Measurements from ENCODE around the gene CCDC50. TPM values are rescaled to one million over a fixed set of nuclear protein-coding genes. Genes with fewer than 3 reads are reported as not detected.

The CCDC50 gene
- total RNA-seq, 1 experiment from 2014 or later: 124 TPM

- DNase-seq: no peak
- H3K4me1 Mint-ChIP-seq (ENCODE audit: low read depth, unreplicated experiment): peaks cover 61% of the 10 kb centered on the region
- H3K9me3 Mint-ChIP-seq (ENCODE audit: low read depth, unreplicated experiment): no peaks in the 10 kb centered on the region
- intact Hi-C loops (cut with micrococcal nuclease; ENCODE audit: unreplicated experiment): no loop called here
- H3K27me3 Mint-ChIP-seq (ENCODE audit: unreplicated experiment): no peaks in the 10 kb centered on the region
- H3K27ac Mint-ChIP-seq (ENCODE audit: unreplicated experiment): no peak overlapping the region
- BruUV-seq (replicated peaks): no TSS peak
- H3K4me3 Mint-ChIP-seq (ENCODE audit: low read depth, unreplicated experiment): no peak overlapping the region
- peaks cover 6% of the 10 kb centered on the region for H3K36me3 Mint-ChIP-seq (ENCODE audit: insufficient read depth, unreplicated experiment)
- no peak for TF ChIP-seq CTCF (IDR thresholded peaks at IDR 0.05; ENCODE audit: unreplicated experiment)
- CTCF ChIA-PET: interaction anchor here (0.6 kb wide), 1 partner anchor 207 kb away, joined by 3 read pairs; no protein-coding TSS in a partner anchor
These were observed 13.2 kb downstream of the CCDC50 start for GRCh38 chr3:191342411-191342810.

DNA sequence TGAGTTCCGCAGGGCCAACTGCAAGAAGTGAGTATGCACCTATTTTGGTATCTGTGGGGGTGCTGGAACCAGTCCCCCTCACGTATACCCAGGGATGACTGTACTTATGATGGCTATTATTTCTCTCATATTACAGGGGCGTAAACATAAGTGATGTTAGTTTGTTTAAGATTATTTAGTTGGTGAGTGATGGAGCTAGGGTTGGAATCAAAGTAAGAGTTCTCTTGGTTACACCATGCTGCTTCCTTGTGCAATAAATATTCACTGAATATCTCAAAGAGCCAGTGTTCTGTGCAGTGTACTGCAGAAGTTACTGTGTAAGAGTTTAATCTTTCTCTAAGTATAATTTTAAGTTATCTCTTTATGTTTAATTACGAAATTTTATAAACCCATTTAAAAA, 13.9 kb downstream of the CCDC50 start:
- intact Hi-C loops (cut with micrococcal nuclease; ENCODE audit: unreplicated experiment): no loop called here
- no peak overlapping the region for H3K4me3 Mint-ChIP-seq (ENCODE audit: low read depth, unreplicated experiment)
- CTCF ChIA-PET: interaction anchor here (0.6 kb wide), 1 partner anchor 47 kb away, joined by 3 read pairs; no protein-coding TSS in a partner anchor
- H3K4me1 Mint-ChIP-seq (ENCODE audit: low read depth, unreplicated experiment): peaks cover 60% of the 10 kb centered on the region
- no peak for DNase-seq
- H3K27ac Mint-ChIP-seq (ENCODE audit: unreplicated experiment): no peak overlapping the region
- no peak for TF ChIP-seq CTCF (IDR thresholded peaks at IDR 0.05; ENCODE audit: unreplicated experiment)
- no peaks in the 10 kb centered on the region for H3K9me3 Mint-ChIP-seq (ENCODE audit: low read depth, unreplicated experiment)
- no peaks in the 10 kb centered on the region for H3K27me3 Mint-ChIP-seq (ENCODE audit: unreplicated experiment)
- BruUV-seq (replicated peaks): no TSS peak
- peaks cover 2% of the 10 kb centered on the region for H3K36me3 Mint-ChIP-seq (ENCODE audit: insufficient read depth, unreplicated experiment)

DNA sequence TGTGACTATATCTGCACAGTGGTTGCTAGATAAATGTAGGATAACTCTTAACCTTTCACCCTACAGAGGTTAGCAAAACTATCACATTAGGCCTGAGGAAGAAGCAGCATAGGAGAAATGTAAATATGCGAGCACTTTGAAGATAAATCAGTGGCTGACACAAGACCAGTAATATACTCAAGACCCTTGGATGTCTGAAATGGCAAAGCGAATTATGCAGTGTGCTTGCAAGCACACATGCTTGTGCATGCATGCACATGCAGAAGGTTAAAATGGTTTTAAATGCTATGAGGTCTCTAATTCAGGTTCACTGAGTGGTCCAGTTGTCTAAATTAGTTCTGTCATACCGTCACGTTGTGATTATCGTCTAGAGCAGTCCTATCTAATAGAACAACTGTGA, 14.7 kb downstream of the CCDC50 start:
- no TSS peak for BruUV-seq (replicated peaks)
- CTCF ChIA-PET: no interaction called here
- no peaks in the 10 kb centered on the region for H3K9me3 Mint-ChIP-seq (ENCODE audit: low read depth, unreplicated experiment)
- no peak overlapping the region for H3K27ac Mint-ChIP-seq (ENCODE audit: unreplicated experiment)
- no peak for TF ChIP-seq CTCF (IDR thresholded peaks at IDR 0.05; ENCODE audit: unreplicated experiment)
- no peaks in the 10 kb centered on the region for H3K36me3 Mint-ChIP-seq (ENCODE audit: insufficient read depth, unreplicated experiment)
- intact Hi-C loops (cut with micrococcal nuclease; ENCODE audit: unreplicated experiment): no loop called here
- no peak overlapping the region for H3K4me3 Mint-ChIP-seq (ENCODE audit: low read depth, unreplicated experiment)
- H3K27me3 Mint-ChIP-seq (ENCODE audit: unreplicated experiment): no peaks in the 10 kb centered on the region
- peaks cover 56% of the 10 kb centered on the region for H3K4me1 Mint-ChIP-seq (ENCODE audit: low read depth, unreplicated experiment)
- DNase-seq: no peak

GRCh38 chr3:191345334-191345733, 16.1 kb downstream of the CCDC50 start:
- no peak for TF ChIP-seq CTCF (IDR thresholded peaks at IDR 0.05; ENCODE audit: unreplicated experiment)
- Mint-ChIP-seq H3K9me3 (ENCODE audit: low read depth, unreplicated experiment) (no peaks in the 10 kb centered on the region), H3K4me3 (ENCODE audit: low read depth, unreplicated experiment) (no peak overlapping the region), H3K27ac (ENCODE audit: unreplicated experiment) (no peak overlapping the region), H3K4me1 (ENCODE audit: low read depth, unreplicated experiment) (peaks cover 46% of the 10 kb centered on the region), H3K27me3 (ENCODE audit: unreplicated experiment) (no peaks in the 10 kb centered on the region), H3K36me3 (ENCODE audit: insufficient read depth, unreplicated experiment) (no peaks in the 10 kb centered on the region)
- DNase-seq: no peak
- CTCF ChIA-PET: interaction anchor here (1.2 kb wide), 1 partner anchor 12 kb away, joined by 4 read pairs; no protein-coding TSS in a partner anchor
- BruUV-seq (replicated peaks): no TSS peak
- intact Hi-C loops (cut with micrococcal nuclease; ENCODE audit: unreplicated experiment): no loop called here
